RWPE2 (cell line): Measurements from ENCODE around the gene ANP32E.

Experiments used
- ATAC-seq: fragments of 200-7000 bp; cut with Tn5 transposase; 3 replicates; pipeline ENCODE4 v1.9.1; 2021; ENCODE audit warnings: low read depth
- DNase-seq: peaks from one replicate; pipeline ENCODE4 v3.0.0-alpha.2; 2020; ENCODE audit warnings: low spot score
- H3K27ac ChIP-seq: fragments of 450-650 bp; 2 replicates; pipeline ENCODE4 v1.5.1; 2017; ENCODE audit warnings: mild to moderate bottlenecking; ENCODE audit not compliant: poor library complexity, severe bottlenecking
- H3K27me3 ChIP-seq: fragments of 250-450 bp; sonication (Bioruptor Pico); 2 replicates; pipeline ENCODE4 v1.5.1; 2021; ENCODE audit warnings: mild to moderate bottlenecking, moderate library complexity; ENCODE audit not compliant: insufficient read depth, poor library complexity, severe bottlenecking
- H3K36me3 ChIP-seq: fragments of 250-450 bp; sonication (Bioruptor Pico); 2 replicates; pipeline ENCODE4 v1.5.1; 2020; ENCODE audit warnings: low read depth, mild to moderate bottlenecking, moderate library complexity
- H3K4me1 ChIP-seq: fragments of 250-450 bp; sonication (Bioruptor Pico); 2 replicates; pipeline ENCODE4 v1.5.1; 2021; ENCODE audit warnings: mild to moderate bottlenecking, moderate library complexity; ENCODE audit not compliant: insufficient read depth, poor library complexity, severe bottlenecking
- H3K4me3 ChIP-seq: fragments of 250-450 bp; sonication (Bioruptor Pico); 2 replicates; pipeline ENCODE4 v1.5.1; 2021; ENCODE audit warnings: mild to moderate bottlenecking, moderate library complexity; ENCODE audit not compliant: severe bottlenecking
- H3K9me3 ChIP-seq: fragments of 250-450 bp; sonication (Bioruptor Pico); 2 replicates; pipeline ENCODE4 v1.5.1; 2021; ENCODE audit warnings: mild to moderate bottlenecking, moderate library complexity; ENCODE audit not compliant: severe bottlenecking
- CTCF ChIP-seq: fragments of 450-650 bp; IDR thresholded peaks from one replicate; pipeline ENCODE4 v1.5.1; 2017; ENCODE audit warnings: mild to moderate bottlenecking, moderate library complexity; ENCODE audit not compliant: poor library complexity, severe bottlenecking

The ANP32E gene

GRCh38 chr1:150268705-150269403, 32.9 kb upstream of the ANP32E start, which contains the start of gene APH1A:
Gene APH1A, minus strand, starts transcription at chr1:150269016. Its CDS starts 206 bp downstream, at chr1:150268810.
- H3K4me1 ChIP-seq: no peaks in the 10 kb centered on the region
- no peaks in the 10 kb centered on the region for H3K27me3 ChIP-seq
- peak; percentile 99 for ATAC-seq
- TF ChIP-seq CTCF: no peak
- H3K9me3 ChIP-seq: no peaks in the 10 kb centered on the region
- H3K36me3 ChIP-seq: peaks cover 29% of the 10 kb centered on the region
- peak within 1 kb of the TSS; percentile 83 for H3K4me3 ChIP-seq
- H3K27ac ChIP-seq: peak within 1 kb of the TSS; percentile 49
- peak; percentile 98 for DNase-seq

GRCh38 chr1:150268340-150268704, 32.4 kb upstream of the ANP32E start:
- peak overlapping the region; percentile 49 for H3K27ac ChIP-seq
- no peak for TF ChIP-seq CTCF
- DNase-seq (no peak), ATAC-seq (peak; percentile 51)
- peaks cover 1% of the 10 kb centered on the region for H3K4me1 ChIP-seq
- peaks cover 29% of the 10 kb centered on the region for H3K36me3 ChIP-seq
- no peaks in the 10 kb centered on the region for H3K27me3 ChIP-seq
- peak overlapping the region; percentile 83 for H3K4me3 ChIP-seq
- H3K9me3 ChIP-seq: no peaks in the 10 kb centered on the region

- ATAC-seq (no peak), DNase-seq (no peak)
- H3K4me1 ChIP-seq: peaks cover 6% of the 10 kb centered on the region
- peaks cover 29% of the 10 kb centered on the region for H3K36me3 ChIP-seq
- peak overlapping the region; percentile 49 for H3K27ac ChIP-seq
- no peaks in the 10 kb centered on the region for H3K27me3 ChIP-seq
- no peaks in the 10 kb centered on the region for H3K9me3 ChIP-seq
- peak overlapping the region; percentile 83 for H3K4me3 ChIP-seq
- no peak for TF ChIP-seq CTCF
These were observed 32.0 kb upstream of the ANP32E start for GRCh38 chr1:150267896-150268295.

- ATAC-seq (no peak), DNase-seq (no peak)
- TF ChIP-seq CTCF: no peak
- H3K36me3 ChIP-seq: peaks cover 29% of the 10 kb centered on the region
- H3K4me1 ChIP-seq: peaks cover 39% of the 10 kb centered on the region
- peak overlapping the region; percentile 96 for H3K27ac ChIP-seq
- no peak overlapping the region for H3K4me3 ChIP-seq
- H3K9me3 ChIP-seq: no peaks in the 10 kb centered on the region
- H3K27me3 ChIP-seq: no peaks in the 10 kb centered on the region
These were observed 27.6 kb upstream of the ANP32E start for GRCh38 chr1:150263549-150263948.
